ENCODE results near the gene DLGAP1. TPM values are rescaled to one million over a fixed set of nuclear protein-coding genes. Genes with fewer than 3 reads are reported as not detected.

The DLGAP1 gene
- total RNA-seq, 1 experiment from 2014 or later = 23.0 TPM

DNA sequence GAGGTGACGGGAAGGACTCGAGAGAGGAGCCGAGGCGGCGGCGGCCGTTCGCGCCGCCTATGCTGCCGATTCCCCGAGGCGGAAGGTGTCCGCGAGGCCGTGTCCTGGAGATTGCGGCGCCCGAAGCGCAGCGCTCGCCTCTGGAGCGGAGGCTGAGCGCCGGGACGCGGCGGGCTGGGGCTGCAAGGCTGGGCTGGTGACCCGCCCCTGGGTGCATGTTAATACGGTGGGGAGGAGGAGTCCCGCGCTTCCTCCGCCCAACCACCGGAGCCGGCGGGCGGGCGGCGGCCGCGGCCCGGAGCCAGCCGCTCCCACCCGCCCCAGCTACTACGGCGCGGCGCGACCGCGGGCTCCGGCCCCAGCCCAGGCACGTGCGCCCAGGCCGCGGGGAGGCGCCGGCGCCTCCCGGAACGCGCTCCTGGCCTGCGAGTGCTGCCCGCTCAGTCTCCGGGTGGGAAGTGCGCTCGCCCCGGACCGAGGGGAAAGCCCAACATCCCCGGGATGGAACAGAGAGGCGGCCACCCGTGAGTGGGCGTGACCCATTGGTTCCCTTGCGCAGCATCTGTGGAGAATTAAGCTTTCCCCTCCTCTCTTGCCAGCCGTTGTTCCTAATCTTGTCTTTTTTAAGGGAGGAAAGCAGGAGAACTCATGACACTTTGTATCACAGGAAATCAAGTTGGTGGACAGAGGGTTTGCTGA lies at the start of gene DLGAP1 (continued):
- TF ChIP-seq GTF2I (CRISPR knock-in tag; conservative IDR thresholded peaks at IDR 0.05) (no peak), NFATC4 (CRISPR knock-in tag; IDR thresholded peaks at IDR 0.05) (no peak), SMAD4 (CRISPR knock-in tag; IDR thresholded peaks at IDR 0.05) (no peak), ZNF121 (CRISPR knock-in tag; IDR thresholded peaks at IDR 0.05) (no peak), ELF4 (CRISPR knock-in tag; IDR thresholded peaks at IDR 0.05; ENCODE audit: low read depth) (no peak), FOXJ3 (CRISPR knock-in tag; IDR thresholded peaks at IDR 0.05; ENCODE audit: borderline replicate concordance) (no peak), MYBL2 (CRISPR knock-in tag; IDR thresholded peaks at IDR 0.05) (peak; percentile 6; the same call in 1 of the 2 replicates), ZNF317 (CRISPR knock-in tag; IDR thresholded peaks at IDR 0.05; ENCODE audit: borderline replicate concordance, low read depth) (no peak), IRF2 (CRISPR knock-in tag; IDR thresholded peaks at IDR 0.05; ENCODE audit: borderline replicate concordance, low read depth) (no peak), TEAD1 (CRISPR knock-in tag; IDR thresholded peaks at IDR 0.05) (no peak), ZNF232 (CRISPR knock-in tag; IDR thresholded peaks at IDR 0.05) (no peak; the same call in 1 of the 2 replicates), GRHL2 (CRISPR knock-in tag; IDR thresholded peaks at IDR 0.05; ENCODE audit: insufficient replicate concordance, severe bottlenecking) (no peak), CBFB (CRISPR knock-in tag; IDR thresholded peaks at IDR 0.05; ENCODE audit: low read depth) (no peak)
- TF ChIP-seq, protein P1, sequence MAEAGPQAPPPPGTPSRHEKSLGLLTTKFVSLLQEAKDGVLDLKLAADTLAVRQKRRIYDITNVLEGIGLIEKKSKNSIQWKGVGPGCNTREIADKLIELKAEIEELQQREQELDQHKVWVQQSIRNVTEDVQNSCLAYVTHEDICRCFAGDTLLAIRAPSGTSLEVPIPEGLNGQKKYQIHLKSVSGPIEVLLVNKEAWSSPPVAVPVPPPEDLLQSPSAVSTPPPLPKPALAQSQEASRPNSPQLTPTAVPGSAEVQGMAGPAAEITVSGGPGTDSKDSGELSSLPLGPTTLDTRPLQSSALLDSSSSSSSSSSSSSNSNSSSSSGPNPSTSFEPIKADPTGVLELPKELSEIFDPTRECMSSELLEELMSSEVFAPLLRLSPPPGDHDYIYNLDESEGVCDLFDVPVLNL (CRISPR knock-in tag; IDR thresholded peaks at IDR 0.05; ENCODE audit: borderline replicate concordance, low read depth) = no peak
- TF ChIP-seq, protein P2, sequence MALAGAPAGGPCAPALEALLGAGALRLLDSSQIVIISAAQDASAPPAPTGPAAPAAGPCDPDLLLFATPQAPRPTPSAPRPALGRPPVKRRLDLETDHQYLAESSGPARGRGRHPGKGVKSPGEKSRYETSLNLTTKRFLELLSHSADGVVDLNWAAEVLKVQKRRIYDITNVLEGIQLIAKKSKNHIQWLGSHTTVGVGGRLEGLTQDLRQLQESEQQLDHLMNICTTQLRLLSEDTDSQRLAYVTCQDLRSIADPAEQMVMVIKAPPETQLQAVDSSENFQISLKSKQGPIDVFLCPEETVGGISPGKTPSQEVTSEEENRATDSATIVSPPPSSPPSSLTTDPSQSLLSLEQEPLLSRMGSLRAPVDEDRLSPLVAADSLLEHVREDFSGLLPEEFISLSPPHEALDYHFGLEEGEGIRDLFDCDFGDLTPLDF (CRISPR knock-in tag; IDR thresholded peaks at IDR 0.05) = 0 out of 2 replicates have a peak, but pooled peaks have one; percentile 19
- TF ChIP-seq, protein P3, sequence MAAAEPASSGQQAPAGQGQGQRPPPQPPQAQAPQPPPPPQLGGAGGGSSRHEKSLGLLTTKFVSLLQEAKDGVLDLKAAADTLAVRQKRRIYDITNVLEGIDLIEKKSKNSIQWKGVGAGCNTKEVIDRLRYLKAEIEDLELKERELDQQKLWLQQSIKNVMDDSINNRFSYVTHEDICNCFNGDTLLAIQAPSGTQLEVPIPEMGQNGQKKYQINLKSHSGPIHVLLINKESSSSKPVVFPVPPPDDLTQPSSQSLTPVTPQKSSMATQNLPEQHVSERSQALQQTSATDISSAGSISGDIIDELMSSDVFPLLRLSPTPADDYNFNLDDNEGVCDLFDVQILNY (CRISPR knock-in tag; IDR thresholded peaks at IDR 0.05) = peak; percentile 60
- TF ChIP-seq, protein P4, sequence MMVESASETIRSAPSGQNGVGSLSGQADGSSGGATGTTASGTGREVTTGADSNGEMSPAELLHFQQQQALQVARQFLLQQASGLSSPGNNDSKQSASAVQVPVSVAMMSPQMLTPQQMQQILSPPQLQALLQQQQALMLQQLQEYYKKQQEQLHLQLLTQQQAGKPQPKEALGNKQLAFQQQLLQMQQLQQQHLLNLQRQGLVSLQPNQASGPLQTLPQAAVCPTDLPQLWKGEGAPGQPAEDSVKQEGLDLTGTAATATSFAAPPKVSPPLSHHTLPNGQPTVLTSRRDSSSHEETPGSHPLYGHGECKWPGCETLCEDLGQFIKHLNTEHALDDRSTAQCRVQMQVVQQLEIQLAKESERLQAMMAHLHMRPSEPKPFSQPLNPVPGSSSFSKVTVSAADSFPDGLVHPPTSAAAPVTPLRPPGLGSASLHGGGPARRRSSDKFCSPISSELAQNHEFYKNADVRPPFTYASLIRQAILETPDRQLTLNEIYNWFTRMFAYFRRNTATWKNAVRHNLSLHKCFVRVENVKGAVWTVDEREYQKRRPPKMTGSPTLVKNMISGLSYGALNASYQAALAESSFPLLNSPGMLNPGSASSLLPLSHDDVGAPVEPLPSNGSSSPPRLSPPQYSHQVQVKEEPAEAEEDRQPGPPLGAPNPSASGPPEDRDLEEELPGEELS (CRISPR knock-in tag; IDR thresholded peaks at IDR 0.05) = peak; percentile 82; the same call in 1 of the 2 replicates
- TF ChIP-seq, protein P5, sequence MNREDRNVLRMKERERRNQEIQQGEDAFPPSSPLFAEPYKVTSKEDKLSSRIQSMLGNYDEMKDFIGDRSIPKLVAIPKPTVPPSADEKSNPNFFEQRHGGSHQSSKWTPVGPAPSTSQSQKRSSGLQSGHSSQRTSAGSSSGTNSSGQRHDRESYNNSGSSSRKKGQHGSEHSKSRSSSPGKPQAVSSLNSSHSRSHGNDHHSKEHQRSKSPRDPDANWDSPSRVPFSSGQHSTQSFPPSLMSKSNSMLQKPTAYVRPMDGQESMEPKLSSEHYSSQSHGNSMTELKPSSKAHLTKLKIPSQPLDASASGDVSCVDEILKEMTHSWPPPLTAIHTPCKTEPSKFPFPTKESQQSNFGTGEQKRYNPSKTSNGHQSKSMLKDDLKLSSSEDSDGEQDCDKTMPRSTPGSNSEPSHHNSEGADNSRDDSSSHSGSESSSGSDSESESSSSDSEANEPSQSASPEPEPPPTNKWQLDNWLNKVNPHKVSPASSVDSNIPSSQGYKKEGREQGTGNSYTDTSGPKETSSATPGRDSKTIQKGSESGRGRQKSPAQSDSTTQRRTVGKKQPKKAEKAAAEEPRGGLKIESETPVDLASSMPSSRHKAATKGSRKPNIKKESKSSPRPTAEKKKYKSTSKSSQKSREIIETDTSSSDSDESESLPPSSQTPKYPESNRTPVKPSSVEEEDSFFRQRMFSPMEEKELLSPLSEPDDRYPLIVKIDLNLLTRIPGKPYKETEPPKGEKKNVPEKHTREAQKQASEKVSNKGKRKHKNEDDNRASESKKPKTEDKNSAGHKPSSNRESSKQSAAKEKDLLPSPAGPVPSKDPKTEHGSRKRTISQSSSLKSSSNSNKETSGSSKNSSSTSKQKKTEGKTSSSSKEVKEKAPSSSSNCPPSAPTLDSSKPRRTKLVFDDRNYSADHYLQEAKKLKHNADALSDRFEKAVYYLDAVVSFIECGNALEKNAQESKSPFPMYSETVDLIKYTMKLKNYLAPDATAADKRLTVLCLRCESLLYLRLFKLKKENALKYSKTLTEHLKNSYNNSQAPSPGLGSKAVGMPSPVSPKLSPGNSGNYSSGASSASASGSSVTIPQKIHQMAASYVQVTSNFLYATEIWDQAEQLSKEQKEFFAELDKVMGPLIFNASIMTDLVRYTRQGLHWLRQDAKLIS (CRISPR knock-in tag; IDR thresholded peaks at IDR 0.05; ENCODE audit: borderline replicate concordance) = no peak
- TF ChIP-seq, protein P6, sequence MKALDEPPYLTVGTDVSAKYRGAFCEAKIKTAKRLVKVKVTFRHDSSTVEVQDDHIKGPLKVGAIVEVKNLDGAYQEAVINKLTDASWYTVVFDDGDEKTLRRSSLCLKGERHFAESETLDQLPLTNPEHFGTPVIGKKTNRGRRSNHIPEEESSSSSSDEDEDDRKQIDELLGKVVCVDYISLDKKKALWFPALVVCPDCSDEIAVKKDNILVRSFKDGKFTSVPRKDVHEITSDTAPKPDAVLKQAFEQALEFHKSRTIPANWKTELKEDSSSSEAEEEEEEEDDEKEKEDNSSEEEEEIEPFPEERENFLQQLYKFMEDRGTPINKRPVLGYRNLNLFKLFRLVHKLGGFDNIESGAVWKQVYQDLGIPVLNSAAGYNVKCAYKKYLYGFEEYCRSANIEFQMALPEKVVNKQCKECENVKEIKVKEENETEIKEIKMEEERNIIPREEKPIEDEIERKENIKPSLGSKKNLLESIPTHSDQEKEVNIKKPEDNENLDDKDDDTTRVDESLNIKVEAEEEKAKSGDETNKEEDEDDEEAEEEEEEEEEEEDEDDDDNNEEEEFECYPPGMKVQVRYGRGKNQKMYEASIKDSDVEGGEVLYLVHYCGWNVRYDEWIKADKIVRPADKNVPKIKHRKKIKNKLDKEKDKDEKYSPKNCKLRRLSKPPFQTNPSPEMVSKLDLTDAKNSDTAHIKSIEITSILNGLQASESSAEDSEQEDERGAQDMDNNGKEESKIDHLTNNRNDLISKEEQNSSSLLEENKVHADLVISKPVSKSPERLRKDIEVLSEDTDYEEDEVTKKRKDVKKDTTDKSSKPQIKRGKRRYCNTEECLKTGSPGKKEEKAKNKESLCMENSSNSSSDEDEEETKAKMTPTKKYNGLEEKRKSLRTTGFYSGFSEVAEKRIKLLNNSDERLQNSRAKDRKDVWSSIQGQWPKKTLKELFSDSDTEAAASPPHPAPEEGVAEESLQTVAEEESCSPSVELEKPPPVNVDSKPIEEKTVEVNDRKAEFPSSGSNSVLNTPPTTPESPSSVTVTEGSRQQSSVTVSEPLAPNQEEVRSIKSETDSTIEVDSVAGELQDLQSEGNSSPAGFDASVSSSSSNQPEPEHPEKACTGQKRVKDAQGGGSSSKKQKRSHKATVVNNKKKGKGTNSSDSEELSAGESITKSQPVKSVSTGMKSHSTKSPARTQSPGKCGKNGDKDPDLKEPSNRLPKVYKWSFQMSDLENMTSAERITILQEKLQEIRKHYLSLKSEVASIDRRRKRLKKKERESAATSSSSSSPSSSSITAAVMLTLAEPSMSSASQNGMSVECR (CRISPR knock-in tag; IDR thresholded peaks at IDR 0.05; ENCODE audit: borderline replicate concordance) = no peak
- TF ChIP-seq, protein P7, sequence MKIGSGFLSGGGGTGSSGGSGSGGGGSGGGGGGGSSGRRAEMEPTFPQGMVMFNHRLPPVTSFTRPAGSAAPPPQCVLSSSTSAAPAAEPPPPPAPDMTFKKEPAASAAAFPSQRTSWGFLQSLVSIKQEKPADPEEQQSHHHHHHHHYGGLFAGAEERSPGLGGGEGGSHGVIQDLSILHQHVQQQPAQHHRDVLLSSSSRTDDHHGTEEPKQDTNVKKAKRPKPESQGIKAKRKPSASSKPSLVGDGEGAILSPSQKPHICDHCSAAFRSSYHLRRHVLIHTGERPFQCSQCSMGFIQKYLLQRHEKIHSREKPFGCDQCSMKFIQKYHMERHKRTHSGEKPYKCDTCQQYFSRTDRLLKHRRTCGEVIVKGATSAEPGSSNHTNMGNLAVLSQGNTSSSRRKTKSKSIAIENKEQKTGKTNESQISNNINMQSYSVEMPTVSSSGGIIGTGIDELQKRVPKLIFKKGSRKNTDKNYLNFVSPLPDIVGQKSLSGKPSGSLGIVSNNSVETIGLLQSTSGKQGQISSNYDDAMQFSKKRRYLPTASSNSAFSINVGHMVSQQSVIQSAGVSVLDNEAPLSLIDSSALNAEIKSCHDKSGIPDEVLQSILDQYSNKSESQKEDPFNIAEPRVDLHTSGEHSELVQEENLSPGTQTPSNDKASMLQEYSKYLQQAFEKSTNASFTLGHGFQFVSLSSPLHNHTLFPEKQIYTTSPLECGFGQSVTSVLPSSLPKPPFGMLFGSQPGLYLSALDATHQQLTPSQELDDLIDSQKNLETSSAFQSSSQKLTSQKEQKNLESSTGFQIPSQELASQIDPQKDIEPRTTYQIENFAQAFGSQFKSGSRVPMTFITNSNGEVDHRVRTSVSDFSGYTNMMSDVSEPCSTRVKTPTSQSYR (CRISPR knock-in tag; IDR thresholded peaks at IDR 0.05) = no peak

Data from WTC11 (cell line).